PC-3 (cell line): ENCODE results near the gene LCE6A. TPM values are rescaled to one million over a fixed set of nuclear protein-coding genes. Genes with fewer than 3 reads are reported as not detected.

Source experiments
- ATAC-seq: fragments of 200-7000 bp; cut with Tn5 transposase; 2 replicates; pipeline ENCODE4 v1.9.1; 2020; ENCODE audit warnings: mild to moderate bottlenecking, moderate library complexity
- BruUV-seq: library from RNA; stranded (reverse); fragments of 400-500 nt; replicated peaks from 2 replicates; lab custom pipeline; 2021; lab: Mats Ljungman, UMichigan
- CTCF ChIA-PET: fragments of 300-600 bp; sonication (Branson Sonifier 250); formaldehyde crosslinking; loops from one replicate; lab custom pipeline; 2022; ENCODE audit warnings: antibody characterized with exemption; lab: Charles Lee
- POLR2A ChIA-PET: fragments of 300-600 bp; sonication (Branson Sonifier 250); formaldehyde crosslinking; loops from one replicate; lab custom pipeline; 2022; ENCODE audit warnings: antibody characterized with exemption; ENCODE audit not compliant: unreplicated experiment; lab: Charles Lee
- DNase-seq: peaks from one replicate; pipeline ENCODE4 v3.0.0-alpha.2; 2015
- H2AFZ ChIP-seq: fragments of 300-600 bp; sonication (generic); 2 replicates; pipeline ENCODE4 v1.6.0; 2016; ENCODE audit warnings: antibody characterized with exemption, low read length
- H3F3A ChIP-seq: fragments of 300-600 bp; sonication (generic); one replicate; pipeline ENCODE4 v1.6.0; 2017; ENCODE audit warnings: antibody characterized with exemption, low read length, control low read depth, mild to moderate bottlenecking; ENCODE audit not compliant: unreplicated experiment
- H3K27ac ChIP-seq: fragments of 300-600 bp; sonication (generic); 2 replicates; pipeline ENCODE4 v1.5.1; 2016; ENCODE audit warnings: mild to moderate bottlenecking, low read length
- H3K27me3 ChIP-seq: fragments of 300-600 bp; sonication (generic); 2 replicates; pipeline ENCODE4 v1.6.1; 2016; ENCODE audit warnings: low read length, mixed read lengths
- H3K36me3 ChIP-seq: fragments of 300-600 bp; sonication (generic); 2 replicates; pipeline ENCODE4 v1.6.1; 2016; ENCODE audit warnings: low read depth, mixed run types, low read length, mixed read lengths
- H3K4me1 ChIP-seq: fragments of 300-600 bp; sonication (generic); 2 replicates; pipeline ENCODE4 v1.5.1; 2016; ENCODE audit warnings: low read length; ENCODE audit not compliant: insufficient read depth
- H3K4me2 ChIP-seq: fragments of 300-600 bp; sonication (generic); 2 replicates; pipeline ENCODE4 v1.6.0; 2016; ENCODE audit warnings: low read length
- H3K4me3 ChIP-seq: fragments of 300-600 bp; sonication (generic); 2 replicates; pipeline ENCODE4 v1.5.1; 2016; ENCODE audit warnings: mild to moderate bottlenecking, low read length, mixed read lengths
- H3K79me2 ChIP-seq: fragments of 300-600 bp; sonication (generic); 2 replicates; pipeline ENCODE4 v1.6.1; 2017; ENCODE audit warnings: low read length, mixed read lengths
- H3K9ac ChIP-seq: fragments of 300-600 bp; sonication (generic); 2 replicates; pipeline ENCODE4 v1.6.0; 2016; ENCODE audit warnings: mild to moderate bottlenecking, low read length
- H3K9me2 ChIP-seq: fragments of 300-600 bp; sonication (generic); replicated peaks from 2 replicates; pipeline ENCODE4 v1.6.1; 2016; ENCODE audit warnings: mixed run types, low read length, mixed read lengths
- H3K9me3 ChIP-seq: fragments of 300-600 bp; sonication (generic); 2 replicates; pipeline ENCODE4 v1.6.1; 2016; ENCODE audit warnings: low read length, mixed read lengths
- H4K20me1 ChIP-seq: fragments of 300-600 bp; sonication (generic); 2 replicates; pipeline ENCODE4 v1.6.1; 2016; ENCODE audit warnings: low read length, mixed read lengths
- CTCF ChIP-seq: fragments of 300-600 bp; sonication (generic); conservative IDR thresholded peaks from 2 replicates; pipeline ENCODE4 v1.5.1; 2017; ENCODE audit warnings: antibody characterized with exemption, low read depth, mild to moderate bottlenecking, low read length
- EZH2 ChIP-seq: fragments of 300-600 bp; sonication (generic); IDR thresholded peaks from one replicate; pipeline ENCODE4 v1.6.1; 2017; ENCODE audit warnings: antibody characterized with exemption, mild to moderate bottlenecking, low read length; ENCODE audit not compliant: unreplicated experiment
- EZH2phosphoT487 ChIP-seq: fragments of 300-600 bp; sonication (generic); IDR thresholded peaks from 2 replicates; pipeline ENCODE4 v1.6.1; 2018; ENCODE audit warnings: mild to moderate bottlenecking, antibody characterized with exemption, low read length, borderline replicate concordance
- intact Hi-C: fragments of 100-400 bp; cut with micrococcal nuclease; formaldehyde crosslinking; loops from 2 replicates; pipeline ENCODE4 v1.9.0; 2023
- total RNA-seq: library from RNA; depleted of rRNA; stranded (reverse); fragments of >200 nt; gene quantifications from 2 replicates; pipeline ENCODE4 v1.2.3, GENCODE V29; 2014

LCE6A gene
- total RNA-seq, 1 experiment from 2014 or later: not detected

- H3K4me2 ChIP-seq: peak overlapping the region; percentile 59
- intact Hi-C loops: loop anchor here (1.0 kb wide), 3 partner anchors 55 to 352 kb away; no protein-coding TSS in a partner anchor
- ATAC-seq (peak; percentile 88), DNase-seq (peak; percentile 82)
- peak; percentile 94 for TF ChIP-seq CTCF
- no peak for TF ChIP-seq EZH2phosphoT487
- no peak for TF ChIP-seq EZH2
- POLR2A ChIA-PET: no interaction called here
- peak overlapping the region; percentile 61 for H2AFZ ChIP-seq
- no peaks in the 10 kb centered on the region for H3K9me3 ChIP-seq
- no peak overlapping the region for H3K27ac ChIP-seq
- no peaks in the 10 kb centered on the region for H3K36me3 ChIP-seq
- no peaks in the 10 kb centered on the region for H3K79me2 ChIP-seq
- H3F3A ChIP-seq: no peaks in the 10 kb centered on the region
- H3K27me3 ChIP-seq: no peaks in the 10 kb centered on the region
- no TSS peak for BruUV-seq
- H3K4me3 ChIP-seq: no peak overlapping the region
- no peaks in the 10 kb centered on the region for H4K20me1 ChIP-seq
- peaks cover 11% of the 10 kb centered on the region for H3K4me1 ChIP-seq
- H3K9ac ChIP-seq: no peak overlapping the region
- no peaks in the 10 kb centered on the region for H3K9me2 ChIP-seq
- CTCF ChIA-PET: no interaction called here
Observed at GRCh38 chr1:152870831-152871730, 28.4 kb downstream of the LCE6A start.

GRCh38 chr1:152871731-152872126 lies 29.1 kb downstream of the LCE6A start:
- no peak overlapping the region for H2AFZ ChIP-seq
- no peaks in the 10 kb centered on the region for H3K27me3 ChIP-seq
- ChIA-PET POLR2A (no interaction called here), CTCF (no interaction called here)
- no peaks in the 10 kb centered on the region for H3K9me3 ChIP-seq
- H3K4me3 ChIP-seq: no peak overlapping the region
- no peak overlapping the region for H3K4me2 ChIP-seq
- ATAC-seq (no peak), DNase-seq (no peak)
- H3K4me1 ChIP-seq: peaks cover 11% of the 10 kb centered on the region
- no peaks in the 10 kb centered on the region for H3K79me2 ChIP-seq
- H3K27ac ChIP-seq: no peak overlapping the region
- H3K36me3 ChIP-seq: no peaks in the 10 kb centered on the region
- no peaks in the 10 kb centered on the region for H3K9me2 ChIP-seq
- no peak for TF ChIP-seq CTCF
- TF ChIP-seq EZH2: no peak
- TF ChIP-seq EZH2phosphoT487: no peak
- no peaks in the 10 kb centered on the region for H3F3A ChIP-seq
- intact Hi-C loops: loop anchor here (1.0 kb wide), 3 partner anchors 55 to 352 kb away; no protein-coding TSS in a partner anchor
- BruUV-seq: no TSS peak
- H3K9ac ChIP-seq: no peak overlapping the region
- no peaks in the 10 kb centered on the region for H4K20me1 ChIP-seq

DNA sequence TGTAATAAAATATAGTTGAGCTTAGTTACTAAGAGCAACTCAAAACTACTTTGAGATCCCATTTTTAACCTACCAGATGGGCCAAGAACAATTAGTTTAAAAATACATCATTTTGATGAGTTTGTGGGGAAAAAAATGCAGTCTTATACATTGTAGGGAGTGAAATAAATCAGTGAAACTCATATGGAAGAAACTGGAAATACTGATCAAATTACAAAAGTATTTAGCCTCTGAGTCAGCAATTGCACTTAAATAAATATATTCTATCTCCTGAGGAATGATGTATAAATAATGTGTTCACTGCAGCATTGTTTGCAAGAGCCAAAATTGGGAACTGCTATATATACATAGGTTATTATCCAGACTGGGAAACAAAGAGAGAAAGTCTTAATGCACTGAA lies 30.8 kb downstream of the LCE6A start:
- Histone ChIP-seq H3K9me3 (no peaks in the 10 kb centered on the region), H3K27ac (no peak overlapping the region), H3K4me1 (peaks cover 11% of the 10 kb centered on the region), H3K4me2 (peak overlapping the region; percentile 51), H3K36me3 (no peaks in the 10 kb centered on the region), H3K9ac (no peak overlapping the region), H3F3A (no peaks in the 10 kb centered on the region), H3K79me2 (no peaks in the 10 kb centered on the region), H4K20me1 (no peaks in the 10 kb centered on the region), H3K27me3 (no peaks in the 10 kb centered on the region), H3K4me3 (no peak overlapping the region), H3K9me2 (no peaks in the 10 kb centered on the region), H2AFZ (no peak overlapping the region)
- ATAC-seq (peak; percentile 33; the same call in 1 of the 2 replicates), DNase-seq (peak; percentile 65)
- ChIA-PET CTCF (no interaction called here), POLR2A (no interaction called here)
- BruUV-seq: no TSS peak
- TF ChIP-seq EZH2phosphoT487 (no peak), EZH2 (no peak), CTCF (no peak)
- intact Hi-C loops: no loop called here
